ENCODE results near the gene MALRD1. TPM values are rescaled to one million over a fixed set of nuclear protein-coding genes. Genes with fewer than 3 reads are reported as not detected.

The MALRD1 gene
- total RNA-seq, 1 donor from 2014 or later = 0.84 TPM

DNA sequence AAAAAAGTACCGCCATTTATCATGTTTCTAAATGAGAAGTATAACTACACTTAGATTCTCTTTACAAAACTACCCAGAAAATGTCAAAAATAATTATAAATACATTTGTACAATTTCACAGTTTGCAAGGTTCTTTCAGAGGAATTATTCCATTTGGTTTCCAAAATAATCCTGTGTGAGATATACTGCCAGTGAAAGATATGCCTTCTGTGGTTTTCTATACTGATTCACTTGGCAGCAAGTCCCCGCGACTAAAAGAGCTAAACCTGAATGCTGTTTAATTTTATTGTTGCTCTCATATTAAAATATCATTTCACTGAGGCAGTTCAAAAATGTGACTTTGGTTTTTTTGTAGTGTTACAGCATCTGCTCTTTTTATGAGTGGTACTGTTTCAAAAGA lies 402.8 kb downstream of the MALRD1 start:
- no peak for DNase-seq (ENCODE audit: low read depth, low spot score)
- no peaks in the 10 kb centered on the region for H3K4me1 Mint-ChIP-seq
- TF ChIP-seq, protein P1, sequence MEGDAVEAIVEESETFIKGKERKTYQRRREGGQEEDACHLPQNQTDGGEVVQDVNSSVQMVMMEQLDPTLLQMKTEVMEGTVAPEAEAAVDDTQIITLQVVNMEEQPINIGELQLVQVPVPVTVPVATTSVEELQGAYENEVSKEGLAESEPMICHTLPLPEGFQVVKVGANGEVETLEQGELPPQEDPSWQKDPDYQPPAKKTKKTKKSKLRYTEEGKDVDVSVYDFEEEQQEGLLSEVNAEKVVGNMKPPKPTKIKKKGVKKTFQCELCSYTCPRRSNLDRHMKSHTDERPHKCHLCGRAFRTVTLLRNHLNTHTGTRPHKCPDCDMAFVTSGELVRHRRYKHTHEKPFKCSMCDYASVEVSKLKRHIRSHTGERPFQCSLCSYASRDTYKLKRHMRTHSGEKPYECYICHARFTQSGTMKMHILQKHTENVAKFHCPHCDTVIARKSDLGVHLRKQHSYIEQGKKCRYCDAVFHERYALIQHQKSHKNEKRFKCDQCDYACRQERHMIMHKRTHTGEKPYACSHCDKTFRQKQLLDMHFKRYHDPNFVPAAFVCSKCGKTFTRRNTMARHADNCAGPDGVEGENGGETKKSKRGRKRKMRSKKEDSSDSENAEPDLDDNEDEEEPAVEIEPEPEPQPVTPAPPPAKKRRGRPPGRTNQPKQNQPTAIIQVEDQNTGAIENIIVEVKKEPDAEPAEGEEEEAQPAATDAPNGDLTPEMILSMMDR (conservative IDR thresholded peaks at IDR 0.05) = no peak
- H3K27ac Mint-ChIP-seq (ENCODE audit: unreplicated experiment) = no peak overlapping the region
- H3K27me3 Mint-ChIP-seq (ENCODE audit: low read depth) = no peaks in the 10 kb centered on the region
- no peaks in the 10 kb centered on the region for H3K36me3 Mint-ChIP-seq (ENCODE audit: low read depth)
- no peak overlapping the region for H3K4me3 Mint-ChIP-seq
- H3K9me3 Mint-ChIP-seq = no peaks in the 10 kb centered on the region

DNA sequence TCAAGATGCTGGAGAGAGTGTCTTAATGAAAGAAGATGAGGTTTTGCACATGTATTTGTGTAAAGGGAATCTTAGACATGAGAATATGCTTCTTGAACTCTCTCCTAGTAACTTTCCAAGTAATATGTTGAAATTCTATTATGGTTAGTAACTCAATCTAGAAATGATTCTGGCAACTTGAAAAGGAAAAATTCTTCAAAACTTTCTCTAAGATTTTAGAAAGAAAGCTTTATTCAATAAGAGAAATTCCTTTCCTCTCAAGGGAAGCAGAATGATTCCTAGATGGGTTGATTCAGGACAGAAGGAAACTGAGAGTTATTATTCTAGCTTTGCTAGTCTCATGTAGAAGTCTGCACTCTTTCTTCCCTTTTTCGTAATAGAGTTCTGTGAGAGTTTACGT lies 403.3 kb downstream of the MALRD1 start:
- Mint-ChIP-seq H3K36me3 (ENCODE audit: low read depth) (no peaks in the 10 kb centered on the region), H3K27me3 (ENCODE audit: low read depth) (no peaks in the 10 kb centered on the region), H3K4me3 (no peak overlapping the region), H3K4me1 (no peaks in the 10 kb centered on the region), H3K9me3 (no peaks in the 10 kb centered on the region), H3K27ac (ENCODE audit: unreplicated experiment) (no peak overlapping the region)
- DNase-seq (ENCODE audit: low read depth, low spot score) = no peak
- TF ChIP-seq, protein P1 (conservative IDR thresholded peaks at IDR 0.05) = no peak

DNA sequence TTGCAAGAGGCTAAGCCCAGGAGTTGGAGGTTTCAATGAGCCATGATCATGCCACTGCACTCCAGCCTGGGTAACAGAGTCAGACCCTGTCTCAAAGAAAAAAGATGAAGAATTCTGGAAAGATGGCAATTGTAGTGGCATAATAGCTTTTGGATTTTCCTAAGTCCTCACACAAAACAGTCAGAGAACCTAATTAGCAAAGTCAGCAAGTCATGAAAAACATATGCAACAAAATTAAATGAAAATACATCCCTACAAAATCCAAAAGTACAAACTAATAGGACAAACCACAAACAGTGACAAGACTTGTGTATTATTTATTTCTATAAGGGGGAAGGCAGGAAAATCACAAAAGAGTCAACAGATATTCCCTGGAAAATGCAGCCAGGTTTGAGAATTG lies 405.4 kb downstream of the MALRD1 start:
- H3K4me1 Mint-ChIP-seq = no peaks in the 10 kb centered on the region
- H3K27ac Mint-ChIP-seq (ENCODE audit: unreplicated experiment) = no peak overlapping the region
- no peaks in the 10 kb centered on the region for H3K27me3 Mint-ChIP-seq (ENCODE audit: low read depth)
- H3K9me3 Mint-ChIP-seq = no peaks in the 10 kb centered on the region
- H3K4me3 Mint-ChIP-seq = no peak overlapping the region
- TF ChIP-seq, protein P1 (conservative IDR thresholded peaks at IDR 0.05) = no peak
- DNase-seq (ENCODE audit: low read depth, low spot score) = no peak
- H3K36me3 Mint-ChIP-seq (ENCODE audit: low read depth) = no peaks in the 10 kb centered on the region

DNA sequence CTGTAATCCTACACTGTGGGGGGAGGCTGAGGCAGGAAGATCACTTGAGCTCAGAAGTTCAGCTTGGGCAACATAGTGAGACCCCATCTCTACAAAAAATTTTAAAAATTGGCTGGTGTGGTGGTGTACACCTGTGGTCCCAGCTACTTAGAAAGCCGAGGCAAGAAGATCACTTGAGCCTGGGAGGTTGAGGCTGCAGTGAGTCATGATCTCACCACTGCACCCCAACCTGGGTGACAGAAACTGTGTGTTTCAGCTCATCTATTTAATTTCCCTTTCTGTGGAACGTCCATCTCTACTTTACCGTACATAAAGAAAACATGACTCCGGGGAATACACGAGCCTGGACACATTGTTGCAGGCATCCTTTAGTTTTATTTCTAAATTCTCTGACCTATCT lies 413.0 kb downstream of the MALRD1 start:
- TF ChIP-seq, protein P1 (conservative IDR thresholded peaks at IDR 0.05) = no peak
- Mint-ChIP-seq H3K27ac (ENCODE audit: unreplicated experiment) (no peak overlapping the region), H3K9me3 (no peaks in the 10 kb centered on the region), H3K36me3 (ENCODE audit: low read depth) (no peaks in the 10 kb centered on the region), H3K4me3 (no peak overlapping the region), H3K4me1 (no peaks in the 10 kb centered on the region), H3K27me3 (ENCODE audit: low read depth) (peaks cover 2% of the 10 kb centered on the region)
- DNase-seq (ENCODE audit: low read depth, low spot score) = no peak

DNA sequence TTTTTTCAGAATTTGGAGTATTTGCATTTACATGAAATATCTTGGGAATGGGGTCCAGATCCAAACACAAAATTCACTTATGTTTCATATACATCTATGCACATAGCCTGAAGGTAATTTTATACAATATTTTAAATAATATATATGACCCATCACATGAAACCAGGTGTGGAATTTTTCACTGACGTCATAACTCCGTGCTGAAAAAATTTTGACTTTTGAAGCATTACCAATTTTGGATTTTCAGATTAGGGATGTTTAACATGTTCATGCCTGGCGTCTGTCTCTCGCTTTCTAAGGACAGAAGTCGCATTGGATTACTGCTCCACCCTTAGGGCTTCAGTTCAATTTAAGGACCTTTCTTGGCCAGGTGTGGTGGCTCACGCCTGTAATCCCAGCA lies 418.1 kb downstream of the MALRD1 start:
- Mint-ChIP-seq H3K27me3 (ENCODE audit: low read depth) (peaks cover 2% of the 10 kb centered on the region), H3K9me3 (peaks cover 5% of the 10 kb centered on the region), H3K4me1 (no peaks in the 10 kb centered on the region), H3K36me3 (ENCODE audit: low read depth) (no peaks in the 10 kb centered on the region), H3K4me3 (no peak overlapping the region), H3K27ac (ENCODE audit: unreplicated experiment) (no peak overlapping the region)
- TF ChIP-seq, protein P1 (conservative IDR thresholded peaks at IDR 0.05) = no peak
- no peak for DNase-seq (ENCODE audit: low read depth, low spot score)

DNA sequence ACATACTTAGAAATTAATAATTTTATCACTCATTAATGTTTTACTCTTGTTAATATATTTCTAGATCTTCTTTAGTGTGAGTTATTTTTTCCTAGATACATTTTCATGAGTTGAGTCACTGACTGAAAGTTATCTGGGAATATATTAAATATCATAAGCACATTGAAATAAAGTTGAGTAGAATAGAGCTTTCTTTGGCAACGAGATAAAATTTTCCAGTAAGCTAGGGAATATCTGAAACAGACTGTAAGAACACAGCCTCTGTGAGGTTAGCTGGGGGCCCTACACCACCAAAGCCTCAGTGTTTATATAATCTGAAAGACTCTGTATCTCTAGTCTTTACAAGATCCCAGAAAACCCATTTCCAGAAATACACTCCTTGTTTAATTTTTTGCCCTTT lies 419.8 kb downstream of the MALRD1 start:
- no peak for DNase-seq (ENCODE audit: low read depth, low spot score)
- Mint-ChIP-seq H3K27ac (ENCODE audit: unreplicated experiment) (no peak overlapping the region), H3K36me3 (ENCODE audit: low read depth) (no peaks in the 10 kb centered on the region), H3K9me3 (peaks cover 6% of the 10 kb centered on the region), H3K4me3 (no peak overlapping the region), H3K27me3 (ENCODE audit: low read depth) (peaks cover 2% of the 10 kb centered on the region), H3K4me1 (no peaks in the 10 kb centered on the region)
- TF ChIP-seq, protein P1 (conservative IDR thresholded peaks at IDR 0.05) = no peak
